Measurements from ENCODE around the gene C1GALT1. TPM values are rescaled to one million over a fixed set of nuclear protein-coding genes. Genes with fewer than 3 reads are reported as not detected.

The C1GALT1 gene
- total and polyA plus RNA-seq, 9 donors: 13.0 to 19.7 (median 15.2) TPM

GRCh38 chr7:7264306-7265040, 82.1 kb downstream of the C1GALT1 start:
- Histone ChIP-seq H3K4me1 (ENCODE audit: control insufficient read depth, insufficient read depth, low read length) (no peaks in the 10 kb centered on the region), H3K27ac (ENCODE audit: low read length) (no peak overlapping the region), H3K4me3 (ENCODE audit: low read length) (no peak overlapping the region), H3K36me3 (ENCODE audit: control insufficient read depth, insufficient read depth, low read length) (no peaks in the 10 kb centered on the region), H3K27me3 (ENCODE audit: control insufficient read depth, insufficient read depth, low read length) (no peaks in the 10 kb centered on the region), H3K9me3 (replicated peaks; ENCODE audit: control insufficient read depth, low read depth, low read length) (peaks cover 7% of the 10 kb centered on the region)
- no peak for DNase-seq
- 80% methylated on average over 7 of the region's 9 CpGs for WGBS (ENCODE audit: insufficient coverage)

- WGBS (ENCODE audit: insufficient coverage): 40% methylated on average over 3 of the region's 8 CpGs
- Histone ChIP-seq H3K4me1 (ENCODE audit: control insufficient read depth, insufficient read depth, low read length) (no peaks in the 10 kb centered on the region), H3K27me3 (ENCODE audit: control insufficient read depth, insufficient read depth, low read length) (no peaks in the 10 kb centered on the region), H3K27ac (ENCODE audit: low read length) (no peak overlapping the region), H3K36me3 (ENCODE audit: control insufficient read depth, insufficient read depth, low read length) (no peaks in the 10 kb centered on the region), H3K4me3 (ENCODE audit: low read length) (no peak overlapping the region), H3K9me3 (replicated peaks; ENCODE audit: control insufficient read depth, low read depth, low read length) (peaks cover 7% of the 10 kb centered on the region)
- peak; percentile 15 for DNase-seq
These were observed 83.0 kb downstream of the C1GALT1 start for GRCh38 chr7:7265081-7266075.

- Histone ChIP-seq H3K4me3 (ENCODE audit: low read length) (no peak overlapping the region), H3K27me3 (ENCODE audit: control insufficient read depth, insufficient read depth, low read length) (no peaks in the 10 kb centered on the region), H3K36me3 (ENCODE audit: control insufficient read depth, insufficient read depth, low read length) (no peaks in the 10 kb centered on the region), H3K4me1 (ENCODE audit: control insufficient read depth, insufficient read depth, low read length) (no peaks in the 10 kb centered on the region), H3K27ac (ENCODE audit: low read length) (no peak overlapping the region), H3K9me3 (replicated peaks; ENCODE audit: control insufficient read depth, low read depth, low read length) (peaks cover under 1% of the 10 kb centered on the region)
- 100% methylated on average over 1 of the region's 6 CpGs for WGBS (ENCODE audit: insufficient coverage)
- no peak for DNase-seq
These were observed 84.0 kb downstream of the C1GALT1 start for GRCh38 chr7:7266257-7266881.

GRCh38 chr7:7271094-7271874, 88.9 kb downstream of the C1GALT1 start:
- WGBS (ENCODE audit: insufficient coverage): 67% methylated on average over 3 of the region's 10 CpGs
- Histone ChIP-seq H3K4me3 (ENCODE audit: low read length) (no peak overlapping the region), H3K4me1 (ENCODE audit: control insufficient read depth, insufficient read depth, low read length) (no peaks in the 10 kb centered on the region), H3K27ac (ENCODE audit: low read length) (no peak overlapping the region), H3K27me3 (ENCODE audit: control insufficient read depth, insufficient read depth, low read length) (no peaks in the 10 kb centered on the region), H3K9me3 (replicated peaks; ENCODE audit: control insufficient read depth, low read depth, low read length) (no peaks in the 10 kb centered on the region), H3K36me3 (ENCODE audit: control insufficient read depth, insufficient read depth, low read length) (no peaks in the 10 kb centered on the region)
- DNase-seq: no peak

- Histone ChIP-seq H3K27ac (ENCODE audit: low read length) (no peak overlapping the region), H3K4me3 (ENCODE audit: low read length) (no peak overlapping the region), H3K9me3 (replicated peaks; ENCODE audit: control insufficient read depth, low read depth, low read length) (no peaks in the 10 kb centered on the region), H3K27me3 (ENCODE audit: control insufficient read depth, insufficient read depth, low read length) (no peaks in the 10 kb centered on the region), H3K4me1 (ENCODE audit: control insufficient read depth, insufficient read depth, low read length) (no peaks in the 10 kb centered on the region), H3K36me3 (ENCODE audit: control insufficient read depth, insufficient read depth, low read length) (no peaks in the 10 kb centered on the region)
- no CpG with 5 or more reads among the region's 1 CpG for WGBS (ENCODE audit: insufficient coverage)
- DNase-seq: no peak
These were observed 90.0 kb downstream of the C1GALT1 start for GRCh38 chr7:7272294-7272693.

GRCh38 chr7:7274782-7275181, 92.4 kb downstream of the C1GALT1 start:
- H3K4me1 ChIP-seq (ENCODE audit: control insufficient read depth, insufficient read depth, low read length): no peaks in the 10 kb centered on the region
- no CpG with 5 or more reads among the region's 3 CpGs for WGBS (ENCODE audit: insufficient coverage)

GRCh38 chr7:7276161-7276560, 93.8 kb downstream of the C1GALT1 start:
- no peaks in the 10 kb centered on the region for H3K9me3 ChIP-seq (replicated peaks; ENCODE audit: control insufficient read depth, low read depth, low read length)
- no peak overlapping the region for H3K27ac ChIP-seq (ENCODE audit: low read length)
- H3K4me3 ChIP-seq (ENCODE audit: low read length): no peak overlapping the region
- no peak for DNase-seq
- H3K4me1 ChIP-seq (ENCODE audit: control insufficient read depth, insufficient read depth, low read length): no peaks in the 10 kb centered on the region
- 38% methylated on average over 3 of the region's 3 CpGs for WGBS (ENCODE audit: insufficient coverage)
- H3K36me3 ChIP-seq (ENCODE audit: control insufficient read depth, insufficient read depth, low read length): no peaks in the 10 kb centered on the region
- no peaks in the 10 kb centered on the region for H3K27me3 ChIP-seq (ENCODE audit: control insufficient read depth, insufficient read depth, low read length)

More at GRCh38 chr7:7274782-7275181, 92.4 kb downstream of the C1GALT1 start:
- Histone ChIP-seq H3K36me3 (ENCODE audit: control insufficient read depth, insufficient read depth, low read length) (no peaks in the 10 kb centered on the region), H3K9me3 (replicated peaks; ENCODE audit: control insufficient read depth, low read depth, low read length) (no peaks in the 10 kb centered on the region), H3K27ac (ENCODE audit: low read length) (no peak overlapping the region), H3K4me3 (ENCODE audit: low read length) (no peak overlapping the region), H3K27me3 (ENCODE audit: control insufficient read depth, insufficient read depth, low read length) (no peaks in the 10 kb centered on the region)
- DNase-seq: no peak

GRCh38 chr7:7290429-7291122, 108.2 kb downstream of the C1GALT1 start:
- H3K9me3 ChIP-seq (replicated peaks; ENCODE audit: control insufficient read depth, low read depth, low read length): no peaks in the 10 kb centered on the region
- no peak for DNase-seq
- H3K27ac ChIP-seq (ENCODE audit: low read length): no peak overlapping the region
- 100% methylated on average over 1 of the region's 5 CpGs for WGBS (ENCODE audit: insufficient coverage)
- H3K27me3 ChIP-seq (ENCODE audit: control insufficient read depth, insufficient read depth, low read length): no peaks in the 10 kb centered on the region
- H3K4me1 ChIP-seq (ENCODE audit: control insufficient read depth, insufficient read depth, low read length): no peaks in the 10 kb centered on the region
- no peaks in the 10 kb centered on the region for H3K36me3 ChIP-seq (ENCODE audit: control insufficient read depth, insufficient read depth, low read length)
- no peak overlapping the region for H3K4me3 ChIP-seq (ENCODE audit: low read length)

GRCh38 chr7:7292085-7292484, 109.7 kb downstream of the C1GALT1 start:
- no peak for DNase-seq
- no peak overlapping the region for H3K4me3 ChIP-seq (ENCODE audit: low read length)
- no CpG with 5 or more reads among the region's 4 CpGs for WGBS (ENCODE audit: insufficient coverage)

More at GRCh38 chr7:7292085-7292484, 109.7 kb downstream of the C1GALT1 start:
- no peaks in the 10 kb centered on the region for H3K4me1 ChIP-seq (ENCODE audit: control insufficient read depth, insufficient read depth, low read length)
- H3K27ac ChIP-seq (ENCODE audit: low read length): no peak overlapping the region
- no peaks in the 10 kb centered on the region for H3K9me3 ChIP-seq (replicated peaks; ENCODE audit: control insufficient read depth, low read depth, low read length)
- H3K36me3 ChIP-seq (ENCODE audit: control insufficient read depth, insufficient read depth, low read length): no peaks in the 10 kb centered on the region
- H3K27me3 ChIP-seq (ENCODE audit: control insufficient read depth, insufficient read depth, low read length): no peaks in the 10 kb centered on the region
